GM18502 (cell line): ENCODE measurements around the gene SUMF1.

Experiments used
- ATAC-seq: cut with Tn5 transposase; IDR thresholded peaks from one replicate; pipeline ENCODE4 v1.9.1; 2021; ENCODE audit warnings: mild to moderate bottlenecking; ENCODE audit not compliant: unreplicated experiment, poor library complexity

SUMF1 gene

GRCh38 chr3:4466741-4467521, at the start of gene SUMF1:
TSS of gene SUMF1 (minus strand) at chr3:4467269. CDS start at chr3:4467245, 24 bp downstream.
- ATAC-seq = peak; percentile 99

- ATAC-seq = no peak
Observed at GRCh38 chr3:4515916-4516579, 49.0 kb upstream of the SUMF1 start.

- no peak for ATAC-seq
Observed at GRCh38 chr3:4514916-4515315, 47.8 kb upstream of the SUMF1 start.

- no peak for ATAC-seq
Observed at GRCh38 chr3:4514321-4514720, 47.3 kb upstream of the SUMF1 start.

GRCh38 chr3:4512895-4513616, 46.0 kb upstream of the SUMF1 start:
- ATAC-seq = no peak

GRCh38 chr3:4511491-4512262, 44.6 kb upstream of the SUMF1 start:
- ATAC-seq = no peak

GRCh38 chr3:4509983-4510755, 43.1 kb upstream of the SUMF1 start:
- ATAC-seq = no peak

- ATAC-seq = no peak
Observed at GRCh38 chr3:4509043-4509442, 42.0 kb upstream of the SUMF1 start.

- peak; percentile 67 for ATAC-seq
Observed at GRCh38 chr3:4508048-4508981, 41.2 kb upstream of the SUMF1 start.

- ATAC-seq = peak; percentile 24
Observed at GRCh38 chr3:4507024-4507596, 40.0 kb upstream of the SUMF1 start.

- ATAC-seq = no peak
Observed at GRCh38 chr3:4506559-4507023, 39.5 kb upstream of the SUMF1 start.

- ATAC-seq = no peak
Observed at GRCh38 chr3:4505688-4506558, 38.9 kb upstream of the SUMF1 start.

GRCh38 chr3:4504340-4505261, 37.5 kb upstream of the SUMF1 start:
- no peak for ATAC-seq

GRCh38 chr3:4503050-4503449, 36.0 kb upstream of the SUMF1 start:
- ATAC-seq = peak; percentile 67

GRCh38 chr3:4501927-4502326, 34.9 kb upstream of the SUMF1 start:
- ATAC-seq = no peak

GRCh38 chr3:4501437-4501836, 34.4 kb upstream of the SUMF1 start:
- no peak for ATAC-seq
